NCI-H146 treated with DMSO at 0.1 percent for 48 hours (cell line): ENCODE data around the gene ADGRF1.

ENCODE experiments used
- DNase-seq: peaks from one replicate; lab custom pipeline; 2025; ENCODE audit not compliant: unreplicated experiment; lab: John Stamatoyannopoulos, UW

The ADGRF1 gene

GRCh38 chr6:46985943-46986342 lies 56.2 kb downstream of the ADGRF1 start:
- DNase-seq = no peak

- no peak for DNase-seq
Observed at GRCh38 chr6:46983007-46983411, 59.1 kb downstream of the ADGRF1 start.

GRCh38 chr6:46979206-46979605 lies 62.9 kb downstream of the ADGRF1 start:
- no peak for DNase-seq

- no peak for DNase-seq
Observed at GRCh38 chr6:46974786-46975185, 67.3 kb downstream of the ADGRF1 start.

- no peak for DNase-seq
Observed at GRCh38 chr6:46973029-46973428, 69.1 kb downstream of the ADGRF1 start.

GRCh38 chr6:46972531-46972930 lies 69.6 kb downstream of the ADGRF1 start:
- no peak for DNase-seq

- DNase-seq = no peak
Observed at GRCh38 chr6:46969206-46969605, 72.9 kb downstream of the ADGRF1 start.

GRCh38 chr6:46967826-46968349 lies 74.2 kb downstream of the ADGRF1 start:
- DNase-seq = no peak

- no peak for DNase-seq
Observed at GRCh38 chr6:46964716-46965519, 77.2 kb downstream of the ADGRF1 start.

GRCh38 chr6:46963626-46964025 lies 78.5 kb downstream of the ADGRF1 start:
- DNase-seq = no peak

GRCh38 chr6:46963039-46963438 lies 79.1 kb downstream of the ADGRF1 start:
- no peak for DNase-seq

- no peak for DNase-seq
Observed at GRCh38 chr6:46961711-46962110, 80.4 kb downstream of the ADGRF1 start.

GRCh38 chr6:46961232-46961631 lies 80.9 kb downstream of the ADGRF1 start:
- no peak for DNase-seq

GRCh38 chr6:46959419-46959818 lies 82.7 kb downstream of the ADGRF1 start:
- no peak for DNase-seq

- no peak for DNase-seq
Observed at GRCh38 chr6:46956409-46956808, 85.7 kb downstream of the ADGRF1 start.

- no peak for DNase-seq
Observed at GRCh38 chr6:46954837-46955451, 87.2 kb downstream of the ADGRF1 start.

GRCh38 chr6:46953921-46954320 lies 88.2 kb downstream of the ADGRF1 start:
- DNase-seq = no peak

GRCh38 chr6:46949632-46950280 lies 92.4 kb downstream of the ADGRF1 start:
- no peak for DNase-seq

GRCh38 chr6:46948699-46949098 lies 93.4 kb downstream of the ADGRF1 start:
- DNase-seq = no peak
